T1000 (cell line): ENCODE measurements around the gene EXOC7.
"Not testable (repeated sequence)": the region's sequence is repeated elsewhere in the genome, so short reads cannot be mapped to it uniquely, and the experiment has no call there.

ENCODE experiments used
- DNase-seq: peaks from one replicate; lab custom pipeline; 2025; ENCODE audit warnings: mixed read lengths; lab: John Stamatoyannopoulos, UW

The EXOC7 gene

GRCh38 chr17:76075364-76076145 lies 28.0 kb downstream of the EXOC7 start:
- DNase-seq = no peak

- no peak for DNase-seq
Observed at GRCh38 chr17:76074390-76075363, 28.9 kb downstream of the EXOC7 start, which contains the start of gene GALR2. Gene GALR2 (plus strand): TSS chr17:76074781. CDS start chr17:76074884, 103 bp downstream.

GRCh38 chr17:76072148-76072858 lies 31.3 kb downstream of the EXOC7 start, which contains the start of gene SRP68:
Gene SRP68 (minus strand): TSS chr17:76072517. CDS start chr17:76072491, 26 bp downstream.
- peak; percentile 91 for DNase-seq

- no peak for DNase-seq
Observed at GRCh38 chr17:76071531-76072147, 31.9 kb downstream of the EXOC7 start.

GRCh38 chr17:76065775-76066174 lies 37.8 kb downstream of the EXOC7 start:
- no peak for DNase-seq

GRCh38 chr17:76063875-76064546 lies 39.6 kb downstream of the EXOC7 start:
- no peak for DNase-seq

GRCh38 chr17:76058264-76058663 lies 45.3 kb downstream of the EXOC7 start:
- DNase-seq = not testable (repeated sequence)

GRCh38 chr17:76056882-76057281 lies 46.7 kb downstream of the EXOC7 start:
- DNase-seq = no peak

GRCh38 chr17:76054112-76054476 lies 49.5 kb downstream of the EXOC7 start:
- DNase-seq = no peak

GRCh38 chr17:76053246-76054111 lies 50.1 kb downstream of the EXOC7 start:
- DNase-seq = no peak

GRCh38 chr17:76051561-76051960 lies 52.0 kb downstream of the EXOC7 start:
- no peak for DNase-seq

- no peak for DNase-seq
Observed at GRCh38 chr17:76050538-76051467, 52.8 kb downstream of the EXOC7 start.

GRCh38 chr17:76049836-76050537 lies 53.6 kb downstream of the EXOC7 start:
- DNase-seq = no peak

- DNase-seq = no peak
Observed at GRCh38 chr17:76049239-76049638, 54.3 kb downstream of the EXOC7 start.

GRCh38 chr17:76048711-76049110 lies 54.9 kb downstream of the EXOC7 start:
- DNase-seq = no peak

GRCh38 chr17:76048025-76048605 lies 55.5 kb downstream of the EXOC7 start:
- no peak for DNase-seq

- no peak for DNase-seq
Observed at GRCh38 chr17:76046064-76046463, 57.5 kb downstream of the EXOC7 start.

- not testable (repeated sequence) for DNase-seq
Observed at GRCh38 chr17:76044475-76045007, 59.0 kb downstream of the EXOC7 start.
